CD4-positive, alpha-beta T cell treated with Interleukin-6 at 100 ng/mL for 8 hours (primary cell): ENCODE data around the gene EIF4E1B.

ENCODE experiments used
- DNase-seq: peaks from one replicate; pipeline ENCODE4 v3.0.0-alpha.2; 2020; ENCODE audit warnings: mixed read lengths, low spot score

The EIF4E1B gene

DNA sequence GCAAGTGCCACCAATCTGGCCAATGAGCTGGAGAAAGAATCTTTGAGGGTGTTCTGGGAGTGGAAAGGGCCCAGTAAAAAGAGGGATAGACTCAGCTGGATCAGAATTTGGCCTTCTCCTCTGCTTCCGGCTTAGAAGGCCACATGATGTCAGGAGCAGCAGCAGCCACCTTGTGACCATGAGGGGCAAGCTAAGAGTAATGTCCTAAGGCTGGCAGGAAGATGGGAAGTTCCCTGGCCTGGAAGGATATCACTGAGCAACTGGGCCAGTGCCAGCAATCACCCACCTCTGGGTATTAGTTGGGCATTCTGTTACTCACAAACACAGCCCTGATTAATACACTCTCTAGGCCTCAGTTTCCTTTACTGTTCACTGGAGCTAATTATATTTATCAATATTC lies 61.0 kb downstream of the EIF4E1B start:
- no peak for DNase-seq

DNA sequence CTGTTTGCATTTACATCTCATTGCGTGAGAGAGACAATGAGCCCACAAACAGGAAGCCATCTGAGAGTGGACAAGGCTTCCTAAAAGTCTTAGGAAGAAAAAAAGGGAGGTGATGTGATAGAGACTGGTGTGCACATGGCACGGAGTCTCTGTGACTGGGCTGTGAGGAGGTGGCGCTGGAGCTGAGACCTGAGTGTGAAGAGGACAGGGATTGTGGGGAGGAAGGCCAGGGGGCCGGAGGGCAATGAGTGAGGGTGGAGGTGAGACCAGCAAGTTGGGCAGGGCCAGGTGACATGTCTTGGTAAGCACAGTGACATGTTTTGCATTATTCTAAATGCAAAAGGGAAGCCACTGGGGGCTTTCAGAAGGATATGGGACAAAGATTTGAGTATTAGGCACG lies 61.9 kb downstream of the EIF4E1B start:
- no peak for DNase-seq

DNA sequence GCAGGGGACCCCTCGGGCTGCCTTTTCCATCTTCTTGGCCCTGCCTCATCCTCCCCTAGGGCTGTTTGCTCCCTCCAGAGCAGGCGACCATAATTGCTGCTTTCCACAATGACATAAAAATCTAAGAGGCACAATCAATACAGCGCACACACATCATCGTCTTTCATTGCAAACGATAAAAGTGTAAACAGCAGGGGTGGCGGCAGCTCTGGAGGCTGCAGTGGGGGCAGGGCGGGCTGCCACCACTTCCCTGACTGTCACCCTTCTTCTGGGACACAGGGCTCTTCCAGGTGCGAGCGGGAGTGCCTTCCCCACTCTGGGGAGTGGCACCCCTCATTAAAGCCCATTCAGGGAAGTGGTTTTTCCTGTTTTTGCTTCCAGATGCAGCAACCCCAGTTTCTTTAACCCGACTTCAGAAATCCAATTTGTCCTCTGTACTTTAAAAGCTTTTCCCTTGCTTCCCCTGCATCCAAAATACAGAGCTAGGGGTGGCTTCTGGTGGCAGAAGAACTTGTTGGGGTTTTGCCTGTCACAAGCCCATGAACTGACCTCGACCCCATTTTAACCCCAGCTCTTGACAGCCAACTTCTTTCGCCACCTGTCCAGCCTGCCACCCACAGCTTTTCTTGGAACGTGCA lies 62.5 kb downstream of the EIF4E1B start:
- DNase-seq, result no peak

DNA sequence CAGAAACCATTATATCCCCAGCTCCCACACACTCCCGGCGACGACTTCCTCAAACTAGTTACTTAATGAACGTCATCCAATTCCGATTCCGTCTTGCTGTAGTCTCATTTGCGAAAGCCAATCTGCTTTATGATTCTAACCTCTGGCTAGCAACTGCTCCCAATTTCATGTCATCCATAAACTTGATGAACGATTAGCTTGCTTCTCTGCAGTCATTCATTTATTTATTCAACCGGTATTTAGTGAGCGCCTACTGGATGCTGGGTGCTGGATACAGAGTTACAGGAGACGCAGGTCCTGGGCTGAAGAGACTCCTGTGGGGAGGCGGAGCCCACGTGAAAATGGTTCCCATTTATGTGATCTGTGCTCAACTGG lies 63.0 kb downstream of the EIF4E1B start:
- DNase-seq, result no peak

DNA sequence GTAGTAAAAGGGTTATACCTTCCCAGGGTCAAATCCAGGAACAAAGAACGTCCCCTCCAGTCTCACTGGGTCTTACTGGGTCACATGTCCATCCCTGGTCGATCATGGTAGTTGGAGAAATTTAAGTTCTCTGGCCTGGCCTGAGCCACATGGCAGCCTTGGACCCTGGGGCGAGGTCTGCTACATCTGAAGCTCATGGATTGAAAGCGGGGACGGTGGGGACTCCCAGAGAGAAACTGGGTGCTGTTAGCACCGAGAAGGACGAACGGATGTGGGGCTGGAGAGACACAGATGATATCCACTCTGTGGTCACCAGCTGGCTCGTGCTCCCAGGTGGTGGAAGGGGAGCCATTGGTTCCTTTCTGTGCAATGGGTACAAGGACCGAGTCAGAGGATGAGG lies 63.7 kb downstream of the EIF4E1B start:
- DNase-seq, result no peak

DNA sequence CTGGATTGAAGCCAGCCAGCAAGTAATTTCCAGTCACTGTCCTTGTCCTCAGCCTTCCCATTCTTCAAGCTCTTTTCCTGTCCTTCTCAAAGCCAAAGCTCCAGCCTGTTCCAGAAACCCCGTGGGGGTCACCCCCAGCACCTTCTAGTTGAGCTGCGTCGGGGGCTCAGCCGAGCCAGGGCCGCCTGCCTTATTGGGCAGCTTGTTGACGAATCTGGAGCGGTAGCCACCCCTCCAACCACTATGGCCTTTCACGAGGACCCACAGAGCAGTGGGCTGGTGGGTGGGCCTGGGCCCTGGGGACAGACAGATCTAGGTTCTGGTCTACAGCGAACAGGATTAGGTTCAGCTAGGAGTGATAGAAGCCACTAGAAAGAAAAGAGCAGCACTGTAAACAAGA lies 64.2 kb downstream of the EIF4E1B start:
- no peak for DNase-seq

DNA sequence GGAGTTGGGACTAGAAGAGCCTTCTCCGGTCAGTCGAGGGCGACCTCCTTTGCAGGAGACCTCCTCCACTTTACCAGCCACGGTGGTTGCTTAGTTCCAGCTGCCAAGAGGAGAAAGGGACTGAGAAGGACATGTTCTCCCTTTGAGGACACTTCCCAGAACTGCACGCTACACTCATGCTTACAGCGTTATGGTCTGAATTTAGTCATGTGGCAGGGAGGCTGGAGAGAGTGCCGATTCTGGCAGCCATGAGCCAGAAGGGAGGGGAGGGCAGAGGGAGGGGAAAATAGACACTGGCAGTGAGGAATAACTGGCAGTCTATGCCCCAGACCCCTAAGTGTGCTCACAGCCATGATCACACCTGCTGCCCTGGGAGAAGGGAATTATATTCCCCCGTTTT lies 64.6 kb downstream of the EIF4E1B start:
- DNase-seq, result no peak
